K562 (cell line): ENCODE results near the gene KDM4C. TPM values are rescaled to one million over a fixed set of nuclear protein-coding genes. Genes with fewer than 3 reads are reported as not detected.

Experiments used
- BRD9 ChIP-seq: fragments of 450-650 bp; IDR thresholded peaks from 2 replicates; pipeline ENCODE4 v1.6.1; 2018; ENCODE audit warnings: low read depth; ENCODE audit not compliant: partially characterized antibody
- CEBPG ChIP-seq, 3 experiments: fragments of 200-800 bp in 1 of 3; sonication (Bioruptor generic) in 1 of 3; sonication (generic) in 1 of 3; formaldehyde crosslinking in 1 of 3; IDR thresholded peaks in 2 of 3; conservative IDR thresholded peaks in 1 of 3; 2 replicates each; pipeline versions ENCODE4 v1.6.1 to v1.8.0; 2016 to 2022; ENCODE audit warnings: missing compliant biosample characterization in 2 of 3, missing genetic modification characterization in 2 of 3, mild to moderate bottlenecking in 1 of 3, missing genetic modification reagents in 1 of 3
- CHD2 ChIP-seq: IDR thresholded peaks from 2 replicates; pipeline ENCODE4 v1.6.1; 2011; ENCODE audit warnings: low read depth, low read length
- CHD7 ChIP-seq: fragments of 200-600 bp; sonication (generic); IDR thresholded peaks from one replicate; pipeline ENCODE4 v1.6.1; 2012; ENCODE audit warnings: mild to moderate bottlenecking, low read depth, low read length, inconsistent platforms
- EP300 ChIP-seq: IDR thresholded peaks from 2 replicates; pipeline ENCODE4 v1.6.1; 2012; ENCODE audit warnings: low read length, improper control_type of control experiment
- ETV5 ChIP-seq: sonication (generic); formaldehyde crosslinking; IDR thresholded peaks from 2 replicates; pipeline ENCODE4 v1.4.0; 2020; ENCODE audit warnings: low read depth, mild to moderate bottlenecking, missing genetic modification reagents
- HSF4 ChIP-seq: fragments of 250-450 bp; sonication (Bioruptor Pico); IDR thresholded peaks from 2 replicates; pipeline ENCODE4 v2.1.2; 2022; ENCODE audit warnings: mild to moderate bottlenecking, moderate library complexity, borderline replicate concordance
- NFYB ChIP-seq: IDR thresholded peaks from 2 replicates; pipeline ENCODE4 v1.6.1; 2011; ENCODE audit warnings: mild to moderate bottlenecking, moderate library complexity; ENCODE audit not compliant: insufficient read length; ENCODE audit errors: extremely low read depth
- POU5F1 ChIP-seq: fragments of 150-350 bp; IDR thresholded peaks from 2 replicates; pipeline ENCODE4 v1.6.1; 2014; ENCODE audit warnings: borderline replicate concordance, low read length, low read depth, mild to moderate bottlenecking; ENCODE audit not compliant: partially characterized antibody
- PTBP1 ChIP-seq: fragments of 200-400 bp; formaldehyde crosslinking; IDR thresholded peaks from 2 replicates; pipeline ENCODE4 v1.6.1; 2017; ENCODE audit warnings: low read depth, low read length
- TEAD2 ChIP-seq: fragments of 450-650 bp; IDR thresholded peaks from 2 replicates; pipeline ENCODE4 v1.6.1; 2016; ENCODE audit warnings: missing genetic modification characterization, control low read depth, missing compliant biosample characterization
- ZNF224 ChIP-seq: sonication (generic); formaldehyde crosslinking; IDR thresholded peaks from 2 replicates; pipeline ENCODE4 v1.8.0; 2022; ENCODE audit warnings: mild to moderate bottlenecking, missing genetic modification reagents
- ZNF57 ChIP-seq: fragments of 450-650 bp; formaldehyde crosslinking; IDR thresholded peaks from 2 replicates; pipeline ENCODE4 v1.4.0; 2020; ENCODE audit warnings: mild to moderate bottlenecking, moderate library complexity
- polyA plus RNA-seq, 8 experiments: library from polyadenylated mRNA; depleted of rRNA in 4 of 8; stranded (reverse) in 5 of 8; unstranded in 3 of 8; fragments of >200 nt; fragmentation: Nextera tagmentation in 2 of 8; fragmentation: Illumina TruSeq in 1 of 8; extraction: Ambion mirVana in 2 of 8; extraction: Trizol in 1 of 8; gene quantifications; 2 replicates each; pipeline versions ENCODE4 v1.2.1 to v1.2.3, GENCODE V29; 2011 to 2014; ENCODE audit warnings: inconsistent platforms in 1 of 8, missing spikeins in 1 of 8
- total RNA-seq, 7 experiments: library from RNA; depleted of rRNA in 6 of 7; stranded (reverse); fragments of >200 nt in 6 of 7; fragmentation: Illumina TruSeq in 2 of 7; extraction: Trizol in 2 of 7; gene quantifications; 2 replicates each; pipeline versions ENCODE4 v1.2.1 to v1.2.3, GENCODE V29; 2011 to 2021; ENCODE audit warnings: low replicate concordance in 1 of 7
- TF ChIP-seq, protein P1 (sequence below): IDR thresholded peaks from 2 replicates; pipeline ENCODE4 v1.6.1; 2011; ENCODE audit warnings: borderline replicate concordance, low read depth, mild to moderate bottlenecking, moderate library complexity, low read length; ENCODE audit not compliant: insufficient read depth, poor library complexity, severe bottlenecking

Gene KDM4C
- total and polyA plus RNA-seq, 9 of the 15 experiments (the other 6 are each of a cell fraction or from before 2014, with no cell fraction given): 5.4 to 17.0 (median 12.6) TPM

GRCh38 chr9:6931913-6932312 is 174.1 kb downstream of the KDM4C start (continued):
- TF ChIP-seq CHD7 (no peak), HSF4 (CRISPR knock-in tag) (no peak), EP300 (peak; percentile 66; the same call in 1 of the 2 replicates), PTBP1 (no peak), TEAD2 (tag) (no peak), CEBPG (CRISPR knock-in tag; IDR thresholded peaks at IDR 0.05) (no peak), CEBPG (tag; conservative IDR thresholded peaks at IDR 0.05 in 1 of 2, IDR thresholded peaks at IDR 0.05 in 1 of 2) (no peak), POU5F1 (no peak), NFYB (no peak), ZNF224 (no peak), BRD9 (no peak), CHD2 (no peak), ETV5 (CRISPR knock-in tag) (no peak), ZNF57 (CRISPR knock-in tag) (no peak)
- TF ChIP-seq, protein P1, sequence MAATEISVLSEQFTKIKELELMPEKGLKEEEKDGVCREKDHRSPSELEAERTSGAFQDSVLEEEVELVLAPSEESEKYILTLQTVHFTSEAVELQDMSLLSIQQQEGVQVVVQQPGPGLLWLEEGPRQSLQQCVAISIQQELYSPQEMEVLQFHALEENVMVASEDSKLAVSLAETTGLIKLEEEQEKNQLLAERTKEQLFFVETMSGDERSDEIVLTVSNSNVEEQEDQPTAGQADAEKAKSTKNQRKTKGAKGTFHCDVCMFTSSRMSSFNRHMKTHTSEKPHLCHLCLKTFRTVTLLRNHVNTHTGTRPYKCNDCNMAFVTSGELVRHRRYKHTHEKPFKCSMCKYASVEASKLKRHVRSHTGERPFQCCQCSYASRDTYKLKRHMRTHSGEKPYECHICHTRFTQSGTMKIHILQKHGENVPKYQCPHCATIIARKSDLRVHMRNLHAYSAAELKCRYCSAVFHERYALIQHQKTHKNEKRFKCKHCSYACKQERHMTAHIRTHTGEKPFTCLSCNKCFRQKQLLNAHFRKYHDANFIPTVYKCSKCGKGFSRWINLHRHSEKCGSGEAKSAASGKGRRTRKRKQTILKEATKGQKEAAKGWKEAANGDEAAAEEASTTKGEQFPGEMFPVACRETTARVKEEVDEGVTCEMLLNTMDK: no peak
